ENCODE results near the gene SMYD3.

GRCh38 chr1:246032031-246032551 lies 475.0 kb downstream of the SMYD3 start:
- no peak for TF ChIP-seq POLR2A (IDR thresholded peaks at IDR 0.05; ENCODE audit: low read length)
- no peak for TF ChIP-seq GATA1 (IDR thresholded peaks at IDR 0.05; ENCODE audit: low read depth, low read length)
